KOPT-K1 (cell line): ENCODE measurements around the gene TSPO2.
A peak's percentile ranks its signal among the peaks of the same experiment; 100 is the strongest.

ENCODE experiments used
- H3K27ac ChIP-seq: fragments of 200-600 bp; sonication (generic); 2 replicates; pipeline ENCODE4 v1.5.1; 2016; ENCODE audit warnings: antibody characterized with exemption, mild to moderate bottlenecking, low read depth, low read length; ENCODE audit not compliant: poor library complexity, severe bottlenecking
- H3K36me3 ChIP-seq: fragments of 200-600 bp; sonication (generic); 2 replicates; pipeline ENCODE4 v1.5.1; 2017; ENCODE audit warnings: antibody characterized with exemption, mild to moderate bottlenecking, low read length, moderate library complexity; ENCODE audit not compliant: insufficient read depth
- H3K9me3 ChIP-seq: fragments of 200-600 bp; sonication (generic); 2 replicates; pipeline ENCODE4 v1.5.1; 2017; ENCODE audit warnings: antibody characterized with exemption, low read length, mild to moderate bottlenecking; ENCODE audit not compliant: insufficient read depth, poor library complexity, severe bottlenecking

Gene TSPO2

GRCh38 chr6:41054511-41054910, 12.2 kb downstream of the TSPO2 start:
- Histone ChIP-seq H3K36me3 (no peaks in the 10 kb centered on the region), H3K9me3 (no peaks in the 10 kb centered on the region), H3K27ac (peak overlapping the region; percentile 27)

- H3K36me3 ChIP-seq = no peaks in the 10 kb centered on the region
- H3K27ac ChIP-seq = peak overlapping the region; percentile 27
- no peaks in the 10 kb centered on the region for H3K9me3 ChIP-seq
Observed at GRCh38 chr6:41055149-41055548, 12.9 kb downstream of the TSPO2 start.

GRCh38 chr6:41056768-41057490, 14.7 kb downstream of the TSPO2 start:
- H3K36me3 ChIP-seq = peaks cover 11% of the 10 kb centered on the region
- no peak overlapping the region for H3K27ac ChIP-seq
- no peaks in the 10 kb centered on the region for H3K9me3 ChIP-seq

GRCh38 chr6:41058783-41059181, 16.5 kb downstream of the TSPO2 start:
- Histone ChIP-seq H3K9me3 (no peaks in the 10 kb centered on the region), H3K36me3 (peaks cover 27% of the 10 kb centered on the region), H3K27ac (no peak overlapping the region)

- Histone ChIP-seq H3K36me3 (peaks cover 35% of the 10 kb centered on the region), H3K9me3 (no peaks in the 10 kb centered on the region)
Observed at GRCh38 chr6:41059556-41059955, 17.3 kb downstream of the TSPO2 start.

GRCh38 chr6:41061196-41061726, 19.0 kb downstream of the TSPO2 start:
- no peaks in the 10 kb centered on the region for H3K9me3 ChIP-seq
- no peak overlapping the region for H3K27ac ChIP-seq
- peaks cover 52% of the 10 kb centered on the region for H3K36me3 ChIP-seq

More at GRCh38 chr6:41059556-41059955, 17.3 kb downstream of the TSPO2 start:
- no peak overlapping the region for H3K27ac ChIP-seq

GRCh38 chr6:41062056-41062455, 19.8 kb downstream of the TSPO2 start:
- Histone ChIP-seq H3K9me3 (no peaks in the 10 kb centered on the region), H3K36me3 (peaks cover 58% of the 10 kb centered on the region), H3K27ac (no peak overlapping the region)

GRCh38 chr6:41063884-41064285, 21.6 kb downstream of the TSPO2 start:
- no peak overlapping the region for H3K27ac ChIP-seq
- peaks cover 76% of the 10 kb centered on the region for H3K36me3 ChIP-seq
- H3K9me3 ChIP-seq = no peaks in the 10 kb centered on the region

- H3K36me3 ChIP-seq = peaks cover 86% of the 10 kb centered on the region
- no peak overlapping the region for H3K27ac ChIP-seq
- H3K9me3 ChIP-seq = no peaks in the 10 kb centered on the region
Observed at GRCh38 chr6:41064841-41065240, 22.6 kb downstream of the TSPO2 start.

GRCh38 chr6:41065550-41066026, 23.3 kb downstream of the TSPO2 start:
- no peaks in the 10 kb centered on the region for H3K9me3 ChIP-seq
- H3K36me3 ChIP-seq = peaks cover 90% of the 10 kb centered on the region
- no peak overlapping the region for H3K27ac ChIP-seq

- Histone ChIP-seq H3K36me3 (peaks cover 79% of the 10 kb centered on the region), H3K27ac (no peak overlapping the region), H3K9me3 (no peaks in the 10 kb centered on the region)
Observed at GRCh38 chr6:41066867-41067304, 24.6 kb downstream of the TSPO2 start.

GRCh38 chr6:41071501-41071922, 29.2 kb downstream of the TSPO2 start:
- Histone ChIP-seq H3K36me3 (peaks cover 59% of the 10 kb centered on the region), H3K27ac (peak overlapping the region; percentile 94), H3K9me3 (no peaks in the 10 kb centered on the region)

- H3K27ac ChIP-seq = peak within 1 kb of the TSS; percentile 94
- peaks cover 57% of the 10 kb centered on the region for H3K36me3 ChIP-seq
Observed at GRCh38 chr6:41071923-41072835, 29.9 kb downstream of the TSPO2 start, which contains the start of gene OARD1. TSS of gene OARD1 (minus strand) at chr6:41072356. CDS start at chr6:41071634, 722 bp downstream.

GRCh38 chr6:41072836-41073202, 30.6 kb downstream of the TSPO2 start, which contains the start of gene NFYA:
TSS of gene NFYA (plus strand) at chr6:41072974. CDS start at chr6:41079090, 6,116 bp downstream.
- H3K9me3 ChIP-seq = no peaks in the 10 kb centered on the region
- peaks cover 54% of the 10 kb centered on the region for H3K36me3 ChIP-seq
- peak within 1 kb of the TSS; percentile 94 for H3K27ac ChIP-seq

More at GRCh38 chr6:41071923-41072835, 29.9 kb downstream of the TSPO2 start, which contains the start of gene OARD1:
- no peaks in the 10 kb centered on the region for H3K9me3 ChIP-seq
